Neural crest cell (in vitro differentiated cells): Measurements from ENCODE around the gene GNPNAT1. TPM values are rescaled to one million over a fixed set of nuclear protein-coding genes. Genes with fewer than 3 reads are reported as not detected.
"Not testable (repeated sequence)": the region's sequence is repeated elsewhere in the genome, so short reads cannot be mapped to it uniquely, and the experiment has no call there.

ENCODE experiments used
- DNase-seq: peaks from one replicate; pipeline ENCODE4 v3.0.0; 2021; ENCODE audit warnings: low read depth, mixed read lengths, low spot score
- H3K27ac Mint-ChIP-seq: one replicate; pipeline ENCODE4 v1.8.0; 2021; ENCODE audit warnings: mild to moderate bottlenecking, mixed read lengths; ENCODE audit not compliant: unreplicated experiment
- H3K27me3 Mint-ChIP-seq: 2 replicates; pipeline ENCODE4 v1.8.0; 2021; ENCODE audit warnings: low read depth, mild to moderate bottlenecking, mixed read lengths
- H3K36me3 Mint-ChIP-seq: 2 replicates; pipeline ENCODE4 v1.8.0; 2021; ENCODE audit warnings: low read depth, mild to moderate bottlenecking, mixed read lengths
- H3K4me1 Mint-ChIP-seq: 2 replicates; pipeline ENCODE4 v1.8.0; 2021; ENCODE audit warnings: mixed read lengths
- H3K4me3 Mint-ChIP-seq: one replicate; pipeline ENCODE4 v1.8.0; 2021; ENCODE audit warnings: mild to moderate bottlenecking, mixed read lengths
- H3K9me3 Mint-ChIP-seq: 2 replicates; pipeline ENCODE4 v1.8.0; 2021; ENCODE audit warnings: mixed read lengths
- CTCF ChIP-seq: fragments of 200-600 bp; sonication (generic); conservative IDR thresholded peaks from 2 replicates; pipeline ENCODE4 v1.5.0; 2021; ENCODE audit warnings: antibody characterized with exemption, mild to moderate bottlenecking
- total RNA-seq: library from RNA; stranded (reverse); gene quantifications from 2 replicates; pipeline ENCODE4 v1.2.1, GENCODE V29; 2021

Gene GNPNAT1
- total RNA-seq, 1 donor from 2014 or later: 27.9 TPM

- TF ChIP-seq CTCF: no peak
- peak overlapping the region; percentile 99 for H3K4me3 Mint-ChIP-seq
- peaks cover 28% of the 10 kb centered on the region for H3K4me1 Mint-ChIP-seq
- H3K36me3 Mint-ChIP-seq: peaks cover 14% of the 10 kb centered on the region
- peak overlapping the region; percentile 96 for H3K27ac Mint-ChIP-seq
- DNase-seq: no peak
- peaks cover 2% of the 10 kb centered on the region for H3K9me3 Mint-ChIP-seq
- no peaks in the 10 kb centered on the region for H3K27me3 Mint-ChIP-seq
These were observed 60.7 kb downstream of the GNPNAT1 start for GRCh38 chr14:52730709-52731111.

GRCh38 chr14:52729925-52730708 lies 61.3 kb downstream of the GNPNAT1 start, which contains the start of gene STYX:
TSS of gene STYX (plus strand) at chr14:52730166. CDS start at chr14:52730475, 309 bp downstream.
- no peaks in the 10 kb centered on the region for H3K27me3 Mint-ChIP-seq
- peaks cover 2% of the 10 kb centered on the region for H3K9me3 Mint-ChIP-seq
- no peak for TF ChIP-seq CTCF
- H3K27ac Mint-ChIP-seq: peak within 1 kb of the TSS; percentile 96
- peaks cover 24% of the 10 kb centered on the region for H3K4me1 Mint-ChIP-seq
- peaks cover 12% of the 10 kb centered on the region for H3K36me3 Mint-ChIP-seq
- H3K4me3 Mint-ChIP-seq: peak within 1 kb of the TSS; percentile 99
- peak; percentile 96 for DNase-seq

GRCh38 chr14:52729585-52729924 lies 61.9 kb downstream of the GNPNAT1 start:
- DNase-seq: no peak
- Mint-ChIP-seq H3K9me3 (peaks cover 2% of the 10 kb centered on the region), H3K36me3 (peaks cover 11% of the 10 kb centered on the region), H3K4me1 (peaks cover 23% of the 10 kb centered on the region), H3K4me3 (peak overlapping the region; percentile 99), H3K27ac (no peak overlapping the region), H3K27me3 (no peaks in the 10 kb centered on the region)
- TF ChIP-seq CTCF: no peak

GRCh38 chr14:52729035-52729434 lies 62.4 kb downstream of the GNPNAT1 start:
- not testable (repeated sequence) for H3K36me3 Mint-ChIP-seq, H3K27ac Mint-ChIP-seq, DNase-seq, H3K27me3 Mint-ChIP-seq, H3K9me3 Mint-ChIP-seq
- peak overlapping the region; percentile 56 for H3K4me3 Mint-ChIP-seq
- H3K4me1 Mint-ChIP-seq: peaks cover 23% of the 10 kb centered on the region

- not testable (repeated sequence) for H3K27me3 Mint-ChIP-seq, H3K27ac Mint-ChIP-seq, H3K4me3 Mint-ChIP-seq, H3K36me3 Mint-ChIP-seq, DNase-seq, H3K9me3 Mint-ChIP-seq
- peaks cover 13% of the 10 kb centered on the region for H3K4me1 Mint-ChIP-seq
These were observed 63.9 kb downstream of the GNPNAT1 start for GRCh38 chr14:52727509-52727908.

Other genes starting within 250 kb of the GNPNAT1 start
- gene TXNDC16, start 239.1 kb downstream of the GNPNAT1 start, total RNA-seq: 11.1 and 11.5 TPM in 2 replicates
- gene GPR137C, start 238.8 kb downstream of the GNPNAT1 start, total RNA-seq: 3.9 and 4.2 TPM in 2 replicates
- gene ERO1A, start 96.0 kb downstream of the GNPNAT1 start, total RNA-seq: 38.7 and 44.1 TPM in 2 replicates
- gene PSMC6, start 84.4 kb downstream of the GNPNAT1 start, total RNA-seq: 108 and 109 TPM in 2 replicates
- 11.8 and 13.2 TPM in 2 replicates for gene STYX, start 61.4 kb downstream of the GNPNAT1 start, total RNA-seq
- 57.2 and 64.2 TPM in 2 replicates for gene FERMT2, start 159.4 kb upstream of the GNPNAT1 start, total RNA-seq